HepG2 (cell line): ENCODE data around the gene NARF. TPM values are rescaled to one million over a fixed set of nuclear protein-coding genes. Genes with fewer than 3 reads are reported as not detected.
A peak's percentile ranks its signal among the peaks of the same experiment; 100 is the strongest.

Experiments
- AFF4 ChIP-seq: sonication (generic); formaldehyde crosslinking; IDR thresholded peaks from 2 replicates; pipeline ENCODE4 v1.4.0; 2020; ENCODE audit warnings: missing genetic modification reagents
- CREB1 ChIP-seq, 2 experiments: fragments of 450-650 bp in 1 of 2; IDR thresholded peaks; 2 replicates each; pipeline ENCODE4 v1.6.1; 2016 to 2017; ENCODE audit warnings: control low read depth in 1 of 2, mild to moderate bottlenecking in 1 of 2, missing compliant biosample characterization in 1 of 2, missing genetic modification characterization in 1 of 2
- FOXJ3 ChIP-seq: sonication (generic); formaldehyde crosslinking; IDR thresholded peaks from 2 replicates; pipeline ENCODE4 v1.4.0; 2020; ENCODE audit warnings: missing genetic modification reagents, mild to moderate bottlenecking, borderline replicate concordance
- KAT8 ChIP-seq: IDR thresholded peaks from 2 replicates; pipeline ENCODE4 v1.6.1; 2016; ENCODE audit warnings: missing genetic modification reagents, missing compliant biosample characterization
- KIAA2018 ChIP-seq: sonication (generic); formaldehyde crosslinking; IDR thresholded peaks from 2 replicates; pipeline ENCODE4 v1.5.0; 2020; ENCODE audit warnings: mild to moderate bottlenecking, missing genetic modification reagents, borderline replicate concordance
- SNAI1 ChIP-seq: sonication (generic); formaldehyde crosslinking; IDR thresholded peaks from 2 replicates; pipeline ENCODE4 v1.5.0; 2020; ENCODE audit warnings: mild to moderate bottlenecking, missing genetic modification reagents, borderline replicate concordance
- SNAPC2 ChIP-seq: sonication (generic); formaldehyde crosslinking; IDR thresholded peaks from 2 replicates; pipeline ENCODE4 v1.8.1; 2022; ENCODE audit warnings: mild to moderate bottlenecking, missing genetic modification reagents
- TCF7 ChIP-seq: sonication (generic); IDR thresholded peaks from 2 replicates; pipeline ENCODE4 v1.6.1; 2016; ENCODE audit warnings: antibody characterized with exemption, low read depth
- YY1 ChIP-seq: IDR thresholded peaks from 2 replicates; pipeline ENCODE4 v1.6.1; 2011; ENCODE audit warnings: low read length, low read depth, moderate library complexity, mild to moderate bottlenecking; ENCODE audit not compliant: insufficient read depth, insufficient replicate concordance
- ZNF124 ChIP-seq: sonication (generic); formaldehyde crosslinking; IDR thresholded peaks from 2 replicates; pipeline ENCODE4 v1.4.0; 2020; ENCODE audit warnings: missing genetic modification reagents
- ZNF3 ChIP-seq: IDR thresholded peaks from 2 replicates; pipeline ENCODE4 v1.7.0; 2017; ENCODE audit warnings: inconsistent platforms
- ZNF83 ChIP-seq: sonication (generic); formaldehyde crosslinking; IDR thresholded peaks from 2 replicates; pipeline ENCODE4 v1.4.0; 2020; ENCODE audit warnings: missing genetic modification reagents, mild to moderate bottlenecking, borderline replicate concordance
- ZSCAN5A ChIP-seq: sonication (generic); formaldehyde crosslinking; IDR thresholded peaks from 2 replicates; pipeline ENCODE4 v1.8.0; 2022; ENCODE audit warnings: mild to moderate bottlenecking, missing genetic modification reagents, borderline replicate concordance
- polyA plus RNA-seq, 8 experiments: library from polyadenylated mRNA; depleted of rRNA in 3 of 8; stranded (reverse) in 7 of 8; unstranded in 1 of 8; fragments of >200 nt; fragmentation: Illumina TruSeq in 4 of 8; extraction: Trizol in 4 of 8; gene quantifications; 2 replicates each; pipeline versions ENCODE4 v1.2.1 to v1.2.3, GENCODE V29; 2011 to 2016; ENCODE audit warnings: low read depth in 4 of 8, missing spikeins in 1 of 8, mixed read lengths in 1 of 8; ENCODE audit not compliant: insufficient read depth in 1 of 8
- total RNA-seq, 5 experiments: library from RNA; depleted of rRNA; stranded (reverse); fragments of >200 nt; fragmentation: Illumina TruSeq; extraction: Trizol; gene quantifications; 2 replicates each; pipeline ENCODE4 v1.2.3, GENCODE V29; 2016; ENCODE audit warnings: low read depth in 1 of 5

The NARF gene
- total and polyA plus RNA-seq, 2 of the 13 experiments (the other 11 are each of a cell fraction or from before 2014, with no cell fraction given), result 61.1 to 144 TPM

- peak; percentile 65 for TF ChIP-seq YY1
- TF ChIP-seq KAT8 (CRISPR knock-in tag), result peak; percentile 88
- TF ChIP-seq ZNF3, result no peak; the same call in 1 of the 2 replicates
- no peak for TF ChIP-seq TCF7
- peak; percentile 49; the same call in 1 of the 2 replicates for TF ChIP-seq AFF4 (CRISPR knock-in tag)
- TF ChIP-seq KIAA2018 (CRISPR knock-in tag), result no peak
- peak; percentile 65 for TF ChIP-seq FOXJ3 (CRISPR knock-in tag)
- TF ChIP-seq ZNF124 (CRISPR knock-in tag), result peak; percentile 98
- TF ChIP-seq ZSCAN5A (CRISPR knock-in tag), result peak; percentile 36; the same call in 1 of the 2 replicates
- peak; percentile 47; the same call in 1 of the 2 replicates for TF ChIP-seq CREB1 (IDR thresholded peaks at IDR 0.05)
- TF ChIP-seq CREB1 (CRISPR knock-in tag; IDR thresholded peaks at IDR 0.05), result peak; percentile 81
- TF ChIP-seq SNAPC2 (CRISPR knock-in tag), result no peak
- TF ChIP-seq SNAI1 (CRISPR knock-in tag), result peak; percentile 83; the same call in 1 of the 2 replicates
- peak; percentile 57 for TF ChIP-seq ZNF83 (CRISPR knock-in tag)
These were observed 35.9 kb downstream of the NARF start (continued) for GRCh38 chr17:82494236-82495055.
